H1 (cell line): Measurements from ENCODE around the gene CACNA1C. TPM values are rescaled to one million over a fixed set of nuclear protein-coding genes. Genes with fewer than 3 reads are reported as not detected.

ENCODE experiments used
- CTCF ChIA-PET: fragments of 300-600 bp; sonication (Branson Sonifier 250); formaldehyde crosslinking; loops from one replicate; lab custom pipeline; 2021; ENCODE audit not compliant: partially characterized antibody; lab: Charles Lee
- POLR2A ChIA-PET: fragments of 300-600 bp; sonication (Branson Sonifier 250); formaldehyde crosslinking; loops from one replicate; lab custom pipeline; 2021; ENCODE audit warnings: inconsistent platforms; ENCODE audit not compliant: partially characterized antibody; lab: Charles Lee
- DNase-seq, 2 experiments: peaks; one replicate each; pipeline versions ENCODE4 v3.0.0 to v3.0.0-alpha.2; 2010 to 2022; ENCODE audit warnings: low spot score in 2 of 2, low read depth in 1 of 2, mixed read lengths in 1 of 2
- FAIRE-seq: peaks from 2 replicates; lab custom pipeline; 2011; peaks lifted over from hg19 to GRCh38; lab: Jason Lieb, UNC
- H2AFZ ChIP-seq: 2 replicates; pipeline ENCODE4 v1.8.1; 2012; ENCODE audit warnings: low read length, inconsistent platforms
- H2AK5ac ChIP-seq: 2 replicates; pipeline ENCODE4 v1.6.1; 2013; ENCODE audit warnings: low read depth, low read length
- H2BK120ac ChIP-seq: replicated peaks from 2 replicates; pipeline ENCODE3; 2013; ENCODE audit warnings: low read depth, low read length, inconsistent platforms
- H2BK12ac ChIP-seq: 2 replicates; pipeline ENCODE4 v1.6.1; 2013; ENCODE audit warnings: low read depth, low read length
- H2BK15ac ChIP-seq: 2 replicates; pipeline ENCODE4 v1.6.1; 2013; ENCODE audit warnings: low read length
- H2BK20ac ChIP-seq: 2 replicates; pipeline ENCODE4 v1.6.1; 2013; ENCODE audit warnings: low read length
- H2BK5ac ChIP-seq: 2 replicates; pipeline ENCODE4 v1.6.1; 2013; ENCODE audit warnings: low read depth, low read length
- H3K14ac ChIP-seq: 2 replicates; pipeline ENCODE4 v1.6.1; 2013; ENCODE audit warnings: inconsistent platforms; ENCODE audit not compliant: insufficient read length
- H3K18ac ChIP-seq: 2 replicates; pipeline ENCODE4 v1.6.1; 2013; ENCODE audit warnings: low read length; ENCODE audit errors: extremely low read depth
- H3K23ac ChIP-seq: 2 replicates; pipeline ENCODE4 v1.6.1; 2013; ENCODE audit warnings: inconsistent platforms; ENCODE audit not compliant: insufficient read length
- H3K23me2 ChIP-seq: 2 replicates; pipeline ENCODE4 v1.6.1; 2013; ENCODE audit warnings: low read depth, low read length
- H3K27ac ChIP-seq: 2 replicates; pipeline ENCODE4 v1.6.1; 2011; ENCODE audit warnings: low read depth, low read length, inconsistent platforms
- H3K27me3 ChIP-seq, 4 experiments: replicated peaks in 1 of 4; 1 replicate in 1 of 4; 2 replicates in 3 of 4; pipeline versions ENCODE4 v1.6.1 to v1.8.1; 2011 to 2013; ENCODE audit warnings: low read length in 3 of 4, mild to moderate bottlenecking in 3 of 4, inconsistent platforms in 2 of 4, mixed read lengths in 2 of 4, moderate library complexity in 1 of 4; ENCODE audit not compliant: control insufficient read depth in 3 of 4, insufficient read depth in 3 of 4; ENCODE audit errors: extremely low read depth in 1 of 4
- H3K36me3 ChIP-seq, 4 experiments: 2 replicates each; pipeline versions ENCODE4 v1.6.1 to v1.8.1; 2011 to 2013; ENCODE audit warnings: mild to moderate bottlenecking in 4 of 4, low read length in 3 of 4, moderate library complexity in 2 of 4, control low read depth in 1 of 4, inconsistent platforms in 1 of 4; ENCODE audit not compliant: insufficient read depth in 4 of 4, control insufficient read depth in 2 of 4
- H3K4ac ChIP-seq: replicated peaks from 2 replicates; pipeline ENCODE3; 2013; ENCODE audit warnings: low read length, low read depth, mixed read lengths, inconsistent platforms; ENCODE audit not compliant: insufficient read length
- H3K4me1 ChIP-seq, 4 experiments: replicated peaks in 1 of 4; 1 replicate in 1 of 4; 2 replicates in 3 of 4; pipeline versions ENCODE4 v1.6.1 to v1.8.1; 2011 to 2013; ENCODE audit warnings: low read length in 3 of 4, inconsistent platforms in 2 of 4, mixed read lengths in 1 of 4; ENCODE audit not compliant: insufficient read depth in 4 of 4, control insufficient read depth in 3 of 4
- H3K4me2 ChIP-seq, 2 experiments: 2 replicates each; pipeline versions ENCODE4 v1.6.1 to v1.8.1; 2011 to 2013; ENCODE audit warnings: low read depth in 2 of 2, low read length in 2 of 2, control low read depth in 1 of 2, inconsistent platforms in 1 of 2, mild to moderate bottlenecking in 1 of 2; ENCODE audit not compliant: insufficient read depth in 1 of 2
- H3K4me3 ChIP-seq, 4 experiments: fragments of 200-600, 300-600 bp in 1 of 4; sonication (generic), shearing (Covaris generic), sonication (Bioruptor Twin) in 1 of 4; 2 replicates each; pipeline versions ENCODE4 v1.5.1 to v1.8.1; 2011 to 2016; ENCODE audit warnings: low read length in 4 of 4, low read depth in 3 of 4, control low read depth in 2 of 4, inconsistent platforms in 2 of 4, mild to moderate bottlenecking in 2 of 4, mixed read lengths in 1 of 4, moderate library complexity in 1 of 4; ENCODE audit not compliant: insufficient read depth in 2 of 4; ENCODE audit errors: extremely low read depth in 1 of 4
- H3K56ac ChIP-seq: replicated peaks from 2 replicates; pipeline ENCODE3; 2013; ENCODE audit warnings: low read depth, mild to moderate bottlenecking, mixed read lengths, low read length, inconsistent platforms; ENCODE audit not compliant: insufficient read length
- H3K79me1 ChIP-seq: 2 replicates; pipeline ENCODE4 v1.6.1; 2013; ENCODE audit warnings: low read depth, low read length, control low read depth
- H3K79me2 ChIP-seq, 2 experiments: 2 replicates each; pipeline versions ENCODE4 v1.6.1 to v1.8.1; 2012 to 2013; ENCODE audit warnings: low read length in 2 of 2, mild to moderate bottlenecking in 2 of 2, inconsistent platforms in 1 of 2; ENCODE audit not compliant: insufficient read depth in 2 of 2, control insufficient read depth in 1 of 2
- H3K9ac ChIP-seq, 4 experiments: replicated peaks in 1 of 4; 1 replicate in 1 of 4; 2 replicates in 3 of 4; pipeline versions ENCODE4 v1.6.1 to v1.8.1; 2011 to 2013; ENCODE audit warnings: low read depth in 3 of 4, low read length in 3 of 4, control low read depth in 2 of 4, mild to moderate bottlenecking in 2 of 4, moderate library complexity in 2 of 4, inconsistent platforms in 1 of 4; ENCODE audit errors: extremely low read depth in 1 of 4
- H3K9me3 ChIP-seq, 2 experiments: 2 replicates each; pipeline versions ENCODE4 v1.6.1 to v1.8.1; 2012 to 2013; ENCODE audit warnings: mild to moderate bottlenecking in 2 of 2, moderate library complexity in 2 of 2, control low read depth in 1 of 2, inconsistent platforms in 1 of 2, low read depth in 1 of 2, low read length in 1 of 2, mixed read lengths in 1 of 2; ENCODE audit not compliant: insufficient read depth in 2 of 2
- H4K20me1 ChIP-seq, 2 experiments: replicated peaks in 1 of 2; 2 replicates each; pipeline versions ENCODE3 to v1.8.1; 2011 to 2013; ENCODE audit warnings: inconsistent platforms in 2 of 2, low read length in 2 of 2, mild to moderate bottlenecking in 1 of 2; ENCODE audit not compliant: insufficient read depth in 2 of 2, control insufficient read depth in 1 of 2
- H4K5ac ChIP-seq: 2 replicates; pipeline ENCODE4 v1.6.1; 2013; ENCODE audit warnings: low read length, low read depth, mixed read lengths, inconsistent platforms; ENCODE audit not compliant: insufficient read length
- H4K8ac ChIP-seq: 2 replicates; pipeline ENCODE4 v1.8.0; 2013; ENCODE audit warnings: mild to moderate bottlenecking, moderate library complexity, low read length, inconsistent platforms; ENCODE audit not compliant: insufficient read depth; ENCODE audit errors: extremely low read depth
- H4K91ac ChIP-seq: replicated peaks from 2 replicates; pipeline ENCODE3; 2013; ENCODE audit warnings: low read length, mixed read lengths, inconsistent platforms; ENCODE audit not compliant: insufficient read length
- BCL11A ChIP-seq, 2 experiments: IDR thresholded peaks; one replicate each; pipeline ENCODE4 v1.6.1; 2011; ENCODE audit warnings: low read depth in 2 of 2, low read length in 2 of 2, mild to moderate bottlenecking in 2 of 2
- CREB1 ChIP-seq: IDR thresholded peaks from 2 replicates; pipeline ENCODE4 v1.6.1; 2012; ENCODE audit warnings: inconsistent platforms
- GABPA ChIP-seq: IDR thresholded peaks from 2 replicates; pipeline ENCODE4 v1.6.1; 2011; ENCODE audit warnings: mild to moderate bottlenecking, low read length, moderate library complexity, borderline replicate concordance; ENCODE audit not compliant: insufficient read depth
- HDAC2 ChIP-seq, 2 experiments: fragments of 300-600 bp in 1 of 2; sonication (generic) in 1 of 2; IDR thresholded peaks; 2 replicates each; pipeline ENCODE4 v1.6.1; 2011 to 2012; ENCODE audit warnings: low read depth in 2 of 2, low read length in 2 of 2, mild to moderate bottlenecking in 2 of 2, moderate library complexity in 2 of 2, borderline replicate concordance in 1 of 2, inconsistent platforms in 1 of 2
- HDAC6 ChIP-seq: IDR thresholded peaks from one replicate; pipeline ENCODE4 v1.7.1; 2012; ENCODE audit warnings: low read depth, mild to moderate bottlenecking, inconsistent platforms, low read length, moderate library complexity
- JUND ChIP-seq: IDR thresholded peaks from 2 replicates; pipeline ENCODE4 v1.6.1; 2011; ENCODE audit warnings: mild to moderate bottlenecking, improper control_type of control experiment, low read length
- KDM4A ChIP-seq: IDR thresholded peaks from one replicate; pipeline ENCODE4 v1.7.1; 2012; ENCODE audit warnings: low read depth, mild to moderate bottlenecking, moderate library complexity, low read length, inconsistent platforms; ENCODE audit not compliant: severe bottlenecking
- POLR2AphosphoS5 ChIP-seq: IDR thresholded peaks from 2 replicates; pipeline ENCODE4 v1.6.1; 2011; ENCODE audit warnings: low read depth, low read length
- RBBP5 ChIP-seq: IDR thresholded peaks from 2 replicates; pipeline ENCODE4 v1.7.1; 2012; ENCODE audit warnings: low read depth, mild to moderate bottlenecking, inconsistent platforms, low read length, moderate library complexity, borderline replicate concordance
- SAP30 ChIP-seq: fragments of 300-600 bp; sonication (generic); IDR thresholded peaks from 2 replicates; pipeline ENCODE4 v1.7.1; 2012; ENCODE audit warnings: low read length, moderate library complexity, mild to moderate bottlenecking, inconsistent platforms; ENCODE audit not compliant: insufficient read depth, insufficient replicate concordance
- SIN3A ChIP-seq, 2 experiments: IDR thresholded peaks in 1 of 2; conservative IDR thresholded peaks in 1 of 2; 2 replicates each; pipeline ENCODE4 v1.6.1; 2011 to 2012; ENCODE audit warnings: low read length in 2 of 2, improper control_type of control experiment in 1 of 2, low read depth in 1 of 2, mild to moderate bottlenecking in 1 of 2
- SRF ChIP-seq: IDR thresholded peaks from 2 replicates; pipeline ENCODE4 v1.6.1; 2011; ENCODE audit warnings: mild to moderate bottlenecking, low read depth, low read length, moderate library complexity
- WGBS, 2 experiments: shearing (Covaris generic) in 1 of 2; methylation state at CpG; one replicate each; pipeline versions ENCODE4 v1.1.6 to v1.1.7; 2013 to 2015; ENCODE audit warnings: low lambda C conversion rate in 2 of 2, mixed read lengths in 2 of 2, inconsistent platforms in 1 of 2, low coverage in 1 of 2, missing lambda C conversion rate in 1 of 2; ENCODE audit not compliant: insufficient replicate concordance in 2 of 2, insufficient coverage in 1 of 2, insufficient read length in 1 of 2; ENCODE audit errors: extremely low coverage in 1 of 2, missing lambda C conversion rate in 1 of 2; 5-methylcytosine and 5-hydroxymethylcytosine counted together
- polyA plus RNA-seq, 7 experiments: library from polyadenylated mRNA; depleted of rRNA in 3 of 7; stranded (reverse) in 5 of 7; unstranded in 2 of 7; fragments of >200 nt in 5 of 7; fragments of 200-250 nt in 2 of 7; gene quantifications; 1 replicate in 5 of 7; 2 replicates in 1 of 7; 4 replicates in 1 of 7; pipeline versions ENCODE4 v1.2.1 to v1.2.3, GENCODE V29; 2011 to 2013; ENCODE audit warnings: missing spikeins in 2 of 7, mixed read lengths in 2 of 7
- total RNA-seq: library from RNA; stranded (reverse); fragmentation: NEBNext Ultra II Directional; extraction: Animal tissue kit (Norgen Biotek cat#: 25700); gene quantifications from 2 replicates; pipeline ENCODE4 v1.2.1, GENCODE V29; 2021

The CACNA1C gene
- total and polyA plus RNA-seq, 2 of the 8 experiments (the other 6 are each of a cell fraction or from before 2014, with no cell fraction given), result 1.3 TPM

GRCh38 chr12:2567711-2568110, 514.9 kb downstream of the CACNA1C start:
- Histone ChIP-seq H3K56ac (no peak overlapping the region), H4K91ac (no peak overlapping the region), H2AK5ac (no peak overlapping the region), H3K4me2 (no peak overlapping the region), H3K4me1 (no peaks in the 10 kb centered on the region), H3K4me3 (no peak overlapping the region), H3K4ac (no peak overlapping the region), H3K79me2 (no peaks in the 10 kb centered on the region), H3K14ac (no peak overlapping the region), H2BK15ac (no peak overlapping the region), H3K9ac (no peak overlapping the region), H2AFZ (no peak overlapping the region), H2BK12ac (no peak overlapping the region), H3K23me2 (no peaks in the 10 kb centered on the region; the same call in 1 of the 2 replicates), H3K79me1 (no peaks in the 10 kb centered on the region), H4K20me1 (no peaks in the 10 kb centered on the region), H2BK120ac (no peak overlapping the region), H2BK5ac (no peak overlapping the region), H3K23ac (no peak overlapping the region), H2BK20ac (no peak overlapping the region), H3K9me3 (no peaks in the 10 kb centered on the region), H3K27me3 (no peaks in the 10 kb centered on the region; a peak in 3 of 7 replicates), H3K27ac (no peak overlapping the region), H3K18ac (no peak overlapping the region), H3K36me3 (no peaks in the 10 kb centered on the region), H4K8ac (no peak overlapping the region), H4K5ac (no peak overlapping the region)
- FAIRE-seq (no peak), DNase-seq (no peak)
- CTCF ChIA-PET, result no interaction called here
- 84% methylated on average over 4 of the region's 4 CpGs; no CpG with 5 or more reads in 1 of the 2 experiments for WGBS, 2 experiments
- POLR2A ChIA-PET, result no interaction called here
- TF ChIP-seq RBBP5, result no peak
- TF ChIP-seq POLR2AphosphoS5, result no peak
- TF ChIP-seq CREB1, result no peak
- no peak for TF ChIP-seq BCL11A (IDR thresholded peaks at IDR 0.05; ENCODE audit: low read depth in 2 of 2, low read length in 2 of 2)
- TF ChIP-seq HDAC6, result no peak
- no peak for TF ChIP-seq JUND
- TF ChIP-seq SIN3A (conservative IDR thresholded peaks at IDR 0.05 in 1 of 2, IDR thresholded peaks at IDR 0.05 in 1 of 2; ENCODE audit: low read depth in 1 of 2, low read length in 2 of 2), result no peak
- TF ChIP-seq HDAC2 (IDR thresholded peaks at IDR 0.05; ENCODE audit: borderline replicate concordance in 1 of 2, low read depth in 2 of 2, low read length in 2 of 2), result no peak
- no peak for TF ChIP-seq SRF
- TF ChIP-seq SAP30, result no peak
- no peak for TF ChIP-seq KDM4A
- no peak for TF ChIP-seq GABPA
